NCI-H2227 (cell line): ENCODE results near the gene PYY.
"Not testable (repeated sequence)": the region's sequence is repeated elsewhere in the genome, so short reads cannot be mapped to it uniquely, and the experiment has no call there.

Source experiments
- DNase-seq: peaks from one replicate; lab custom pipeline; 2025; ENCODE audit not compliant: unreplicated experiment; lab: John Stamatoyannopoulos, UW

The PYY gene

GRCh38 chr17:43949781-43950180 is 4.0 kb downstream of the PYY start:
- DNase-seq, result no peak

GRCh38 chr17:43946781-43947180 is 7.0 kb downstream of the PYY start:
- no peak for DNase-seq

DNA sequence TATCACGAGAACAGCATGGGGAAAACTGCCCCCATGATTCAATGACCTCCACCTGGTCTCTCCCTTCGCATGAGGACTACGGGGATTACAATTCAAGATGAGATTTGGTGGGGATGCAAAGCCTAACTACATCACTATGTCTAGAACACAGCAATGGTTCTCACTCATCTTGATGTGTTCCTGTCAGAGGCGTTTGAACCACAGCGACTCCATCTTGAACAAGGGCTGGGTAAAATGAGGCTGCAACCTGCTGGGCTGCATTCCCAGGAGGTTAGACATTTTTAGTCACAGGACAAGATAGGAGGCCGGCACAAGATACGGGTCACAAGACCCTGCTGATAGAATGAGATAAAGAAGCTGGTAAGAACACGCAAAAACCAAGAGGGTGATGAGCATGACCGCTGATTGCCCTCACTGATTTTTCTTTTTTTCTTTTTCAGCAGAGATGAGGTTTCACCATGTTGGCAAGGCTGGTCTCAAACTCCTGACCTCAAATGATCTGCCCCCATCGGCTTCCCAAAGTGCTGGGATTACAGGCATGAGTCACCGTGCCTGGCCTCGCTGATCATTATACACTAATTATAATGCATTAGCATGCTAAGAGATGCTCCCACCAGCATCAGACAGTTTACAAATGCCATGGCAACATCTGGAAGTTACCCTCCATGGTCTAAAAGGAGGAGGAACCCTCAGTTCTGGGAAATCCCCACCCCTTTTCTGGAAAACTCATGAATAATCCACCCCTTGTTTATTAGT is 8.5 kb downstream of the PYY start:
- DNase-seq, result no peak

GRCh38 chr17:43942051-43942685 is 11.6 kb downstream of the PYY start, which contains the start of gene PPY:
TSS of gene PPY (minus strand) at chr17:43942476. CDS start at chr17:43941654, 822 bp downstream.
- DNase-seq, result no peak

DNA sequence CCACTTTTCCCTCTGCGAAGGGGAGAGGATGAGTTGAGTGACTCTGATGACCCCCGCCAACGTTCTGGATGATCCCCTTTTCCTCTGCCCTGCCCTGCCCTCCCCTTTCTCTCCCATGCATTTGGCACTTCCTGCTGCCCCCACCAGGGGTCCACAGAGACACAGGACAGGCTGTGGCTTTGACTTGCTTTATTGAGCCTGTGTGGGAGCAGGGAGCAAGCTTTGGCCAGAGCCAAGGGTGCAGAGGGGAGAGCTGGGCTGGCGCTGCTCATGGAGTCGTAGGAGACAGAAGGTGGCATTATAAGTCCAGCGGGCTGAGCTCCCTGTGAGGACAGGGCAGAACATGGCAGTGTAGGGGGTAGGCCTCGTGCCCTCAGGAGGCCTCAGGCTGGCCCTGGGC is 13.1 kb downstream of the PYY start:
- DNase-seq, result peak; percentile 58

- no peak for DNase-seq
Observed at GRCh38 chr17:43939886-43940285, 13.9 kb downstream of the PYY start.

GRCh38 chr17:43939452-43939851 is 14.3 kb downstream of the PYY start:
- not testable (repeated sequence) for DNase-seq

GRCh38 chr17:43938838-43939182 is 14.9 kb downstream of the PYY start:
- no peak for DNase-seq

- no peak for DNase-seq
Observed at GRCh38 chr17:43936434-43936833, 17.3 kb downstream of the PYY start.

GRCh38 chr17:43935926-43936261 is 17.8 kb downstream of the PYY start:
- no peak for DNase-seq

- DNase-seq, result no peak
Observed at GRCh38 chr17:43935204-43935925, 18.4 kb downstream of the PYY start.

DNA sequence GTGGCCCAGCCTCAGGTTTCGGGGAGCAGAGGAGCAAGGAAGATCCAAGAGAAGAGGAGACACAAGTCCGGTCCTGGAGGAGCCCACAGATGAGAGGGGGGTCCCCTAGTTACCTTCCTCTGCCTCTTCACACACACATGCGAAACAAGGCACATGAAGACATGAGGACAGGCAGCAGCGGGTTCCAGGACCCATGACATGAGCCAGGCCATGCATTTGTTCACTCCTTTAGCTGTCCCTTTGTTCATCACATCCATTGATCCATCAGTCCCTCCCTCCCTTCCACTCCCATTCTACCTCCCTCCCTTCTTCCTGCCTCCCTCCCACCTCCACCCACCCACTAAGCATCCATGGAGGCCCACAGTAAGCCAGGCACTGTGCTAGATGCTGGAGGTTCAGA is 20.8 kb downstream of the PYY start:
- DNase-seq, result no peak

GRCh38 chr17:43932357-43932756 is 21.4 kb downstream of the PYY start:
- no peak for DNase-seq

- DNase-seq, result no peak
Observed at GRCh38 chr17:43931062-43931571, 22.6 kb downstream of the PYY start.

DNA sequence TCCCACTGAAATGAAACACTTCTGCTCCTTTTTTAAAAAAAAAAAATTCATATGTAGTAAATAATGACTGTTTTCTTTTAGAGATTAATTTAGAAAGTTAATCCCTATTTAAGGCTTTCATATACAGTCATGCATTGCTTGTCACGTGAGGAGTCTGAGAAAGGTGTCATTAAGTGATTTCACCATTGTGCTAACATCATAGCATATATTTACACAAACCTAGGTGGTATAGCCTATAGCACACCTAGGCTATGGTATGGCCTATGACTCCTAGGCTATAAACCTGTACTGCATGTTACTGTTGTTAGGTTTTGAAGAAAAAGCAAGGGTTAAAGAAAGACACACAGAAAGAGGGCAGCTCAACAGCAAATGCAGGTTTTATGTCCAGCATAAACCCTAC is 25.1 kb downstream of the PYY start:
- no peak for DNase-seq

GRCh38 chr17:43927929-43928328 is 25.8 kb downstream of the PYY start:
- DNase-seq, result not testable (repeated sequence)

- DNase-seq, result no peak
Observed at GRCh38 chr17:43927060-43927864, 26.5 kb downstream of the PYY start.

DNA sequence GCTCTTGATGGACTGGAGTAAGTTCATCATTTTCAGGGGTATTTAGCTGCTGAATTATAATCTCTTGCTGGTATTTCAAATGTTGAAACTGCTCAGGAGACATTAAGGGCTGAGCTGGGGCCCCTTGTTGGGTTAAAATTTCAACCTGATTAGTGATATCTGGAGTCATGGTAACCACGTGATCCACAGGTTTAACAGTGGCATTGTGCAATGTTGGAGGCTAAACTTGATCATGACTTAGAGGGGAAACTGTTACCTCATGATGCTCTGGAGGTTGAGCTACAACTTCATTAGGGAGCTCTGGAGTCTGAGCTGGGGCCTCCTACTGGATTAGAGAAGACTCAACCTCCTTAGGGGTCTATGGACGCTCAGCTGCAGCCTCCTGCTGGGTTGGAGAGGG is 29.2 kb downstream of the PYY start:
- no peak for DNase-seq

- no peak for DNase-seq
Observed at GRCh38 chr17:43920500-43921095, 33.1 kb downstream of the PYY start.

DNA sequence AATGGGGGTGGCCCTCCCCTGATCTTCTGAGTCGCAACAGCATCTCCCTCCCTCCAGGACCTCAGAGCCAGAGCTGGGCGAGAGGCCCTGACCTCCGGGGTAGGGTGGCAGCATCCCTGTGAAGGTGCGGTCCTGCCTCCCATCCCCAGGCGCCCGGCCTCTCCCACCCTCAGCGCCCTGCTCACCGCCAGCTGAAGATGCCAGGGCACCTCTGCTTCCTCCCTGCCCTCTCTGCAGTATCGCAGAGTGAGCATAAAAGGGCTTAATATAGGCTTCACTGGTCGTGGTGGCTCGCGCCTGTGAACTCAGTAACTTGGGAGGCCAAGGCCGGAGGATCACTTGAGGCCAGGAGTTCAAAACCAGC is 35.7 kb downstream of the PYY start:
- no peak for DNase-seq
